Prostate gland (tissue), 2 donors: Measurements from ENCODE around the gene EFCC1. TPM values are rescaled to one million over a fixed set of nuclear protein-coding genes. Genes with fewer than 3 reads are reported as not detected.

Experiments
- DNase-seq: peaks from one replicate; pipeline ENCODE4 v3.0.0-alpha.2; 2019; ENCODE audit warnings: low spot score
- H3K27ac ChIP-seq, 2 donors: fragments of 200-600 bp; sonication (generic); 2 replicates each; pipeline ENCODE4 v1.5.1; 2017 to 2019
- H3K27me3 ChIP-seq: fragments of 200-600 bp; sonication (generic); replicated peaks from 2 replicates; pipeline ENCODE4 v1.5.1; 2019; ENCODE audit not compliant: insufficient read depth
- H3K36me3 ChIP-seq, 2 donors: fragments of 200-600 bp; sonication (generic); 1 replicate in 1 of 2; 2 replicates in 1 of 2; pipeline versions ENCODE4 v1.5.1 to v1.8.1; 2017 to 2019
- H3K4me1 ChIP-seq: fragments of 200-600 bp; sonication (generic); replicated peaks from 2 replicates; pipeline ENCODE4 v1.5.1; 2019
- H3K4me3 ChIP-seq, 2 donors: fragments of 200-600 bp; sonication (generic); 2 replicates each; pipeline ENCODE4 v1.5.1; 2017 to 2019
- H3K9me3 ChIP-seq: fragments of 200-600 bp; sonication (generic); 2 replicates; pipeline ENCODE4 v1.5.1; 2017
- CTCF ChIP-seq, 4 experiments: fragments of 200-600 bp in 2 of 4; fragments of 450-650 bp in 2 of 4; sonication (generic) in 2 of 4; IDR thresholded peaks; 1 replicate in 3 of 4; 2 replicates in 1 of 4; pipeline ENCODE4 v1.5.1; 2016 to 2019; ENCODE audit warnings: antibody characterized with exemption in 4 of 4, mild to moderate bottlenecking in 2 of 4, moderate library complexity in 2 of 4
- POLR2A ChIP-seq: fragments of 450-650 bp; IDR thresholded peaks from one replicate; pipeline ENCODE4 v1.6.1; 2016; ENCODE audit warnings: antibody characterized with exemption, mild to moderate bottlenecking
- POLR2AphosphoS5 ChIP-seq: sonication (generic); formaldehyde crosslinking; IDR thresholded peaks from one replicate; pipeline ENCODE4 v1.6.1; 2017; ENCODE audit warnings: antibody characterized with exemption
- WGBS: methylation state at CpG from one replicate; pipeline ENCODE4 v1.1.5; 2018; 5-methylcytosine and 5-hydroxymethylcytosine counted together
- intact Hi-C: fragments of 100-400 bp; cut with DNase I; formaldehyde crosslinking; loops from one replicate; pipeline ENCODE4 v1.14.2; 2022
- total RNA-seq, 2 donors: library from RNA; depleted of rRNA; stranded (reverse); fragments of >200 nt; gene quantifications; one replicate each; pipeline ENCODE4 v1.1.0, GENCODE V29; 2016

Gene EFCC1
- total RNA-seq, 2 donors from 2014 or later, result 1.8 to 4.0 TPM

- Histone ChIP-seq H3K27ac (no peak overlapping the region), H3K9me3 (no peaks in the 10 kb centered on the region), H3K27me3 (no peaks in the 10 kb centered on the region), H3K4me3 (peak overlapping the region in 1 of 2 donors; percentile 15), H3K36me3 (no peaks in the 10 kb centered on the region), H3K4me1 (no peaks in the 10 kb centered on the region)
- intact Hi-C loops, result no loop called here
- no peak for TF ChIP-seq POLR2A
- TF ChIP-seq CTCF (IDR thresholded peaks at IDR 0.05), result no peak
- no peak for TF ChIP-seq POLR2AphosphoS5
- no peak for DNase-seq
- 23% methylated on average over 54 of the region's 67 CpGs for WGBS
Measured at GRCh38 chr3:129046037-129046731, 45.1 kb downstream of the EFCC1 start.

GRCh38 chr3:129046732-129047552 is 45.8 kb downstream of the EFCC1 start:
- no peak overlapping the region for H3K27ac ChIP-seq
- 75% methylated on average over 41 of the region's 46 CpGs for WGBS
- no peak overlapping the region for H3K4me3 ChIP-seq
- no peaks in the 10 kb centered on the region for H3K9me3 ChIP-seq
- no peak for DNase-seq
- TF ChIP-seq POLR2AphosphoS5, result no peak
- H3K27me3 ChIP-seq, result no peaks in the 10 kb centered on the region
- no peaks in the 10 kb centered on the region for H3K36me3 ChIP-seq
- no peaks in the 10 kb centered on the region for H3K4me1 ChIP-seq
- intact Hi-C loops, result no loop called here

GRCh38 chr3:129047553-129047839 is 46.4 kb downstream of the EFCC1 start:
- no peaks in the 10 kb centered on the region for H3K9me3 ChIP-seq
- WGBS, result 97% methylated on average over 6 of the region's 6 CpGs
- TF ChIP-seq CTCF (IDR thresholded peaks at IDR 0.05) (no peak), POLR2AphosphoS5 (no peak), POLR2A (no peak)
- no peaks in the 10 kb centered on the region for H3K27me3 ChIP-seq
- no peak for DNase-seq
- no peak overlapping the region for H3K27ac ChIP-seq
- H3K36me3 ChIP-seq, result no peaks in the 10 kb centered on the region
- H3K4me1 ChIP-seq, result peaks cover 4% of the 10 kb centered on the region
- intact Hi-C loops, result no loop called here
- no peak overlapping the region for H3K4me3 ChIP-seq

GRCh38 chr3:129050556-129051295 is 49.6 kb downstream of the EFCC1 start:
- TF ChIP-seq CTCF (IDR thresholded peaks at IDR 0.05) (no peak), POLR2A (no peak), POLR2AphosphoS5 (no peak)
- Histone ChIP-seq H3K4me1 (peaks cover 7% of the 10 kb centered on the region), H3K4me3 (no peak overlapping the region), H3K9me3 (no peaks in the 10 kb centered on the region), H3K36me3 (no peaks in the 10 kb centered on the region), H3K27ac (no peak overlapping the region), H3K27me3 (no peaks in the 10 kb centered on the region)
- intact Hi-C loops, result loop anchor here (10.0 kb wide), 1 partner anchor 76 kb away; no protein-coding TSS in a partner anchor
- WGBS, result 89% methylated on average over 12 of the region's 12 CpGs
- DNase-seq, result no peak

GRCh38 chr3:129051871-129052340 is 50.8 kb downstream of the EFCC1 start:
- no peak overlapping the region for H3K4me3 ChIP-seq
- DNase-seq, result no peak
- no peaks in the 10 kb centered on the region for H3K27me3 ChIP-seq
- peaks cover 7% of the 10 kb centered on the region for H3K4me1 ChIP-seq
- WGBS, result 36% methylated on average over 5 of the region's 5 CpGs
- intact Hi-C loops, result loop anchor here (2.0 to 10.0 kb wide), 2 partner anchors 77 to 193 kb away; no protein-coding TSS in a partner anchor
- H3K36me3 ChIP-seq, result no peaks in the 10 kb centered on the region
- H3K9me3 ChIP-seq, result no peaks in the 10 kb centered on the region
- peak overlapping the region in 1 of 2 donors; percentile 62 for H3K27ac ChIP-seq
- TF ChIP-seq POLR2AphosphoS5 (no peak), POLR2A (no peak), CTCF (IDR thresholded peaks at IDR 0.05) (no peak)
